ENCODE results near the gene PNKP. TPM values are rescaled to one million over a fixed set of nuclear protein-coding genes. Genes with fewer than 3 reads are reported as not detected.

The PNKP gene
- total RNA-seq, 1 donor from 2014 or later, result 66.6 TPM

- ATAC-seq, result no peak
- no peak for DNase-seq (ENCODE audit: low spot score)
- intact Hi-C loops (cut with DNase I), result loop anchor here (5.0 kb wide), 1 partner anchor 1671 kb away; no protein-coding TSS in a partner anchor
Observed at GRCh38 chr19:49863254-49863934, 4.0 kb downstream of the PNKP start.

- intact Hi-C loops (cut with DNase I), result loop anchor here (5.0 kb wide), 1 partner anchor 1670 kb away; no protein-coding TSS in a partner anchor
- no peak for ATAC-seq
- DNase-seq (ENCODE audit: low spot score), result no peak
Observed at GRCh38 chr19:49862391-49863253, 4.8 kb downstream of the PNKP start.

GRCh38 chr19:49861541-49862378, 5.6 kb downstream of the PNKP start:
- no peak for DNase-seq (ENCODE audit: low spot score)
- ATAC-seq, result no peak
- intact Hi-C loops (cut with DNase I), result loop anchor here (5.0 kb wide), 1 partner anchor 1669 kb away; no protein-coding TSS in a partner anchor

- intact Hi-C loops (cut with DNase I), result loop anchor here (5.0 kb wide), 1 partner anchor 1669 kb away; no protein-coding TSS in a partner anchor
- DNase-seq (ENCODE audit: low spot score) (peak; percentile 74), ATAC-seq (peak; percentile 56)
Observed at GRCh38 chr19:49861107-49861506, 6.3 kb downstream of the PNKP start.

- ATAC-seq, result no peak
- DNase-seq (ENCODE audit: low spot score), result no peak
- intact Hi-C loops (cut with DNase I), result loop anchor here (5.0 kb wide), 1 partner anchor 1668 kb away; no protein-coding TSS in a partner anchor
Observed at GRCh38 chr19:49860336-49861102, 6.9 kb downstream of the PNKP start.

GRCh38 chr19:49859682-49860335, 7.6 kb downstream of the PNKP start:
- intact Hi-C loops (cut with DNase I), result loop anchor here (5.0 kb wide), 2 partner anchors 1582 to 1668 kb away; no protein-coding TSS in a partner anchor
- DNase-seq (ENCODE audit: low spot score) (no peak), ATAC-seq (no peak)

GRCh38 chr19:49858088-49858985, 9.0 kb downstream of the PNKP start:
- intact Hi-C loops (cut with DNase I), result loop anchor here (5.0 kb wide), 1 partner anchor 1584 kb away; no protein-coding TSS in a partner anchor
- ATAC-seq, result peak; percentile 5
- peak; percentile 69 for DNase-seq (ENCODE audit: low spot score)

GRCh38 chr19:49857838-49858087, 9.6 kb downstream of the PNKP start:
- intact Hi-C loops (cut with DNase I), result loop anchor here (5.0 kb wide), 1 partner anchor 1585 kb away; no protein-coding TSS in a partner anchor
- ATAC-seq (no peak), DNase-seq (ENCODE audit: low spot score) (no peak)

GRCh38 chr19:49857061-49857837, 10.1 kb downstream of the PNKP start:
- DNase-seq (ENCODE audit: low spot score) (no peak), ATAC-seq (no peak)
- intact Hi-C loops (cut with DNase I), result loop anchor here (5.0 kb wide), 1 partner anchor 1585 kb away; no protein-coding TSS in a partner anchor

GRCh38 chr19:49856574-49857021, 10.8 kb downstream of the PNKP start:
- ATAC-seq, result no peak
- intact Hi-C loops (cut with DNase I), result loop anchor here (5.0 kb wide), 1 partner anchor 1586 kb away; no protein-coding TSS in a partner anchor
- DNase-seq (ENCODE audit: low spot score), result peak; percentile 45

GRCh38 chr19:49855676-49856573, 11.5 kb downstream of the PNKP start:
- DNase-seq (ENCODE audit: low spot score), result peak; percentile 60
- intact Hi-C loops (cut with DNase I), result loop anchor here (5.0 kb wide), 1 partner anchor 1586 kb away; no protein-coding TSS in a partner anchor
- ATAC-seq, result no peak

- ATAC-seq, result no peak
- intact Hi-C loops (cut with DNase I), result loop anchor here (5.0 kb wide), 1 partner anchor 1587 kb away; no protein-coding TSS in a partner anchor
- peak; percentile 55 for DNase-seq (ENCODE audit: low spot score)
Observed at GRCh38 chr19:49855277-49855675, 12.1 kb downstream of the PNKP start.

- no peak for ATAC-seq
- intact Hi-C loops (cut with DNase I), result loop anchor here (5.0 kb wide), 1 partner anchor 1588 kb away; no protein-coding TSS in a partner anchor
Observed at GRCh38 chr19:49854378-49855263, 12.8 kb downstream of the PNKP start.

GRCh38 chr19:49853852-49854377, 13.5 kb downstream of the PNKP start:
- ATAC-seq (no peak), DNase-seq (ENCODE audit: low spot score) (no peak)
- intact Hi-C loops (cut with DNase I), result no loop called here

More at GRCh38 chr19:49854378-49855263, 12.8 kb downstream of the PNKP start:
- DNase-seq (ENCODE audit: low spot score), result peak; percentile 64
